BJ (cell line): Measurements from ENCODE around the gene PDCD10. TPM values are rescaled to one million over a fixed set of nuclear protein-coding genes. Genes with fewer than 3 reads are reported as not detected.

Source experiments
- CTCF ChIA-PET: fragments of 350-600 bp; formaldehyde crosslinking; extraction: SDS; loops from one replicate; lab custom pipeline; 2021; ENCODE audit warnings: antibody characterized with exemption, inconsistent platforms; lab: Yijun Ruan, JAX
- POLR2A ChIA-PET: fragments of 300-600 bp; sonication (Branson Sonifier 250); formaldehyde crosslinking; extraction: SDS; loops from one replicate; lab custom pipeline; 2021; ENCODE audit warnings: antibody characterized with exemption; lab: Charles Lee
- DNase-seq: peaks from one replicate; pipeline ENCODE4 v3.0.0-alpha.2; 2011; ENCODE audit warnings: low read depth
- H3K27me3 ChIP-seq: 2 replicates; pipeline ENCODE4 v1.6.0; 2011; ENCODE audit warnings: low read length; ENCODE audit not compliant: control insufficient read depth, insufficient read depth
- H3K36me3 ChIP-seq: 2 replicates; pipeline ENCODE4 v1.5.1; 2011; ENCODE audit warnings: low read length; ENCODE audit not compliant: control insufficient read depth, insufficient read depth
- H3K4me3 ChIP-seq: 2 replicates; pipeline ENCODE4 v1.5.1; 2011; ENCODE audit warnings: low read depth, mild to moderate bottlenecking, control low read depth, low read length
- CTCF ChIP-seq: IDR thresholded peaks from 2 replicates; pipeline ENCODE4 v1.5.1; 2011; ENCODE audit warnings: low read depth, mild to moderate bottlenecking, control low read depth, inconsistent platforms, low read length, moderate library complexity; ENCODE audit not compliant: insufficient read depth
- polyA plus RNA-seq: library from polyadenylated mRNA; depleted of rRNA; stranded (reverse); fragments of >200 nt; gene quantifications from 2 replicates; pipeline ENCODE4 v1.2.3, GENCODE V29; 2011

The PDCD10 gene
- polyA plus RNA-seq, 1 experiment: 24.4 TPM

- Histone ChIP-seq H3K27me3 (no peaks in the 10 kb centered on the region), H3K36me3 (no peaks in the 10 kb centered on the region), H3K4me3 (no peak overlapping the region)
- POLR2A ChIA-PET: no interaction called here
- CTCF ChIA-PET: interaction anchor here (1.0 to 2.1 kb wide), 4 partner anchors 11 to 360 kb away, joined by 3 to 17 read pairs (median 6); partner anchors contain the start of gene ZBBX
- peak; percentile 58 for TF ChIP-seq CTCF
- DNase-seq: no peak
Measured at GRCh38 chr3:167740961-167741587, 6.4 kb upstream of the PDCD10 start.

GRCh38 chr3:167739190-167739810 lies 4.6 kb upstream of the PDCD10 start:
- ChIA-PET CTCF (no interaction called here), POLR2A (no interaction called here)
- Histone ChIP-seq H3K27me3 (no peaks in the 10 kb centered on the region), H3K4me3 (no peak overlapping the region), H3K36me3 (no peaks in the 10 kb centered on the region)
- no peak for TF ChIP-seq CTCF
- no peak for DNase-seq

GRCh38 chr3:167738037-167738436 lies 3.3 kb upstream of the PDCD10 start:
- CTCF ChIA-PET: no interaction called here
- TF ChIP-seq CTCF: no peak

GRCh38 chr3:167736997-167737396 lies 2.3 kb upstream of the PDCD10 start:
- CTCF ChIA-PET: no interaction called here
- H3K27me3 ChIP-seq: no peaks in the 10 kb centered on the region
- no peak overlapping the region for H3K4me3 ChIP-seq
- TF ChIP-seq CTCF: no peak
- DNase-seq: no peak
- POLR2A ChIA-PET: no interaction called here
- no peaks in the 10 kb centered on the region for H3K36me3 ChIP-seq

More at GRCh38 chr3:167738037-167738436, 3.3 kb upstream of the PDCD10 start:
- no peak for DNase-seq
- POLR2A ChIA-PET: no interaction called here
- Histone ChIP-seq H3K4me3 (no peak overlapping the region), H3K27me3 (no peaks in the 10 kb centered on the region), H3K36me3 (no peaks in the 10 kb centered on the region)

- no peak for DNase-seq
- Histone ChIP-seq H3K27me3 (no peaks in the 10 kb centered on the region), H3K36me3 (no peaks in the 10 kb centered on the region), H3K4me3 (no peak overlapping the region)
- POLR2A ChIA-PET: no interaction called here
- CTCF ChIA-PET: interaction anchor here (1.2 kb wide), 1 partner anchor 356 kb away, joined by 3 read pairs; the partner anchor contains the start of gene ZBBX
- no peak for TF ChIP-seq CTCF
Measured at GRCh38 chr3:167736264-167736787, 1.6 kb upstream of the PDCD10 start.
